CD4-positive, alpha-beta T cell (primary cell): ENCODE results near the gene RSU1. TPM values are rescaled to one million over a fixed set of nuclear protein-coding genes. Genes with fewer than 3 reads are reported as not detected.

Source experiments
- ATAC-seq: fragments of 200-7000 bp; cut with Tn5 transposase; one replicate; pipeline ENCODE4 v1.10.0; 2022; ENCODE audit warnings: mild to moderate bottlenecking; ENCODE audit not compliant: poor library complexity
- CTCF ChIA-PET: fragments of 350-600 bp; sonication (Branson Sonifier 250); formaldehyde crosslinking; loops from one replicate; lab custom pipeline; 2021; ENCODE audit warnings: antibody characterized with exemption, inconsistent platforms; lab: Charles Lee
- POLR2A ChIA-PET: fragments of 350-600 bp; sonication (Branson Sonifier 250); formaldehyde crosslinking; loops from one replicate; lab custom pipeline; 2021; ENCODE audit warnings: antibody characterized with exemption, inconsistent platforms; lab: Charles Lee
- DNase-seq, 14 experiments: peaks; one replicate each; pipeline ENCODE4 v3.0.0-alpha.2; 2013 to 2020; ENCODE audit warnings: mixed read lengths in 2 of 14
- H3K27ac ChIP-seq, 2 donors: one replicate each; pipeline versions ENCODE4 v1.5.1 to v1.7.0; 2013; ENCODE audit warnings: low read length in 2 of 2, low read depth in 1 of 2, mild to moderate bottlenecking in 1 of 2
- H3K27me3 ChIP-seq, 2 experiments: 1 replicate in 1 of 2; 2 replicates in 1 of 2; pipeline versions ENCODE4 v1.6.1 to v1.7.0; 2013; ENCODE audit warnings: low read length in 2 of 2, control low read depth in 1 of 2, mild to moderate bottlenecking in 1 of 2, moderate library complexity in 1 of 2; ENCODE audit not compliant: insufficient read depth in 2 of 2, control insufficient read depth in 1 of 2
- H3K36me3 ChIP-seq: one replicate; pipeline ENCODE4 v1.6.1; 2013; ENCODE audit warnings: low read length, control low read depth; ENCODE audit not compliant: insufficient read depth
- H3K4me1 ChIP-seq: one replicate; pipeline ENCODE4 v1.6.1; 2013; ENCODE audit warnings: low read length, control low read depth; ENCODE audit not compliant: insufficient read depth
- H3K4me3 ChIP-seq: one replicate; pipeline ENCODE4 v1.5.1; 2013; ENCODE audit warnings: mild to moderate bottlenecking, low read length, moderate library complexity
- H3K9me3 ChIP-seq, 2 experiments: 1 replicate in 1 of 2; 2 replicates in 1 of 2; pipeline versions ENCODE4 v1.6.1 to v1.7.0; 2013; ENCODE audit warnings: low read length in 2 of 2, mild to moderate bottlenecking in 2 of 2, control low read depth in 1 of 2, moderate library complexity in 1 of 2; ENCODE audit not compliant: control insufficient read depth in 1 of 2, insufficient read depth in 1 of 2
- H3K27ac Mint-ChIP-seq: one replicate; pipeline ENCODE4 v1.8.0; 2020; ENCODE audit warnings: mixed read lengths
- H3K27me3 Mint-ChIP-seq: one replicate; pipeline ENCODE4 v1.8.0; 2021; ENCODE audit warnings: mixed read lengths
- H3K36me3 Mint-ChIP-seq: one replicate; pipeline ENCODE4 v1.8.0; 2021; ENCODE audit warnings: low read depth, mixed read lengths
- H3K4me1 Mint-ChIP-seq: one replicate; pipeline ENCODE4 v1.8.0; 2021; ENCODE audit warnings: low read depth, mixed read lengths
- H3K4me3 Mint-ChIP-seq: one replicate; pipeline ENCODE4 v1.8.0; 2020; ENCODE audit warnings: mild to moderate bottlenecking, mixed read lengths
- H3K9me3 Mint-ChIP-seq: one replicate; pipeline ENCODE4 v1.8.0; 2020; ENCODE audit warnings: mixed read lengths
- CTCF ChIP-seq: fragments of 200-600 bp; IDR thresholded peaks from one replicate; pipeline ENCODE4 v1.8.0; 2022; ENCODE audit warnings: antibody characterized with exemption, mild to moderate bottlenecking
- intact Hi-C, 2 experiments: fragments of 100-400 bp; cut with DNase I in 1 of 2; cut with micrococcal nuclease in 1 of 2; formaldehyde crosslinking; loops; one replicate each; pipeline versions ENCODE4 v1.15.1 to v1.9.0; 2023 to 2025; cut with DNase I, micrococcal nuclease
- total RNA-seq, 174 experiments: library from RNA in 2 of 174; stranded (reverse) in 2 of 174; gene quantifications; one replicate each; pipeline ENCODE4 v1.2.3 and lab custom pipeline; 2021 to 2026

The RSU1 gene
- total RNA-seq, 2 experiments from 2014 or later, result 26.2 to 28.8 TPM

DNA sequence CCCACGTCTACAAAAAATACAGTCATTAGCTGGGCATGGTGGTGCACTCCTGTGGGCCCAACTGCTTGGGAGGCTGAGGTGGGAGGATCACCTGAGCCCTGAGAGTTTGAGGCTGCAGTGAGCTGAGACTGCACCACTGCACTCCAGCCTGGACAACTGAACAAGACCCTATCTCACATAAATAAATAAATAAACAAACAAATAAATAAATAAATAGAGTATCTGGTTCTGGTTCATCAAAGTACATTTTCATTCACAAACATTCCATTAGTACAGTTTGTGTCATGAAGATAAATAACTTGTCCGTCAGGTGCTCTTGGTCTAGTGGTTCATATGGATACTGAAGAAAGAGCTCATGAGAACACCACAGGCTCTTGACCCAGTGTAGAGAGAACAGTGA lies 96.4 kb downstream of the RSU1 start:
- Histone ChIP-seq H3K4me3 (no peak overlapping the region), H3K36me3 (peaks cover 18% of the 10 kb centered on the region), H3K27ac (no peak overlapping the region), H3K9me3 (peaks cover 0 to 3% of the 10 kb centered on the region in 2 experiments), H3K4me1 (no peaks in the 10 kb centered on the region), H3K27me3 (no peaks in the 10 kb centered on the region)
- ChIA-PET POLR2A (no interaction called here), CTCF (no interaction called here)
- H3K4me3 Mint-ChIP-seq, result no peak overlapping the region
- ATAC-seq, result no peak
- no peaks in the 10 kb centered on the region for H3K4me1 Mint-ChIP-seq
- peaks cover 8% of the 10 kb centered on the region for H3K9me3 Mint-ChIP-seq
- no peak for TF ChIP-seq CTCF
- no peak overlapping the region for H3K27ac Mint-ChIP-seq
- H3K36me3 Mint-ChIP-seq, result peaks cover 87% of the 10 kb centered on the region
- no peaks in the 10 kb centered on the region for H3K27me3 Mint-ChIP-seq
- intact Hi-C loops, result no loop called here
- DNase-seq, result no peak

- Histone ChIP-seq H3K9me3 (peaks cover 13 to 17% of the 10 kb centered on the region in 2 experiments), H3K4me1 (no peaks in the 10 kb centered on the region), H3K27me3 (no peaks in the 10 kb centered on the region), H3K36me3 (peaks cover 11% of the 10 kb centered on the region), H3K4me3 (no peak overlapping the region), H3K27ac (no peak overlapping the region)
- Mint-ChIP-seq H3K27ac (no peak overlapping the region), H3K4me3 (no peak overlapping the region), H3K9me3 (peaks cover 19% of the 10 kb centered on the region), H3K4me1 (no peaks in the 10 kb centered on the region), H3K27me3 (no peaks in the 10 kb centered on the region), H3K36me3 (peaks cover 93% of the 10 kb centered on the region)
- CTCF ChIA-PET, result no interaction called here
- ATAC-seq, result no peak
- POLR2A ChIA-PET, result no interaction called here
- intact Hi-C loops, result no loop called here
- no peak for DNase-seq
- no peak for TF ChIP-seq CTCF
Measured at GRCh38 chr10:16717622-16718395, 99.4 kb downstream of the RSU1 start.

DNA sequence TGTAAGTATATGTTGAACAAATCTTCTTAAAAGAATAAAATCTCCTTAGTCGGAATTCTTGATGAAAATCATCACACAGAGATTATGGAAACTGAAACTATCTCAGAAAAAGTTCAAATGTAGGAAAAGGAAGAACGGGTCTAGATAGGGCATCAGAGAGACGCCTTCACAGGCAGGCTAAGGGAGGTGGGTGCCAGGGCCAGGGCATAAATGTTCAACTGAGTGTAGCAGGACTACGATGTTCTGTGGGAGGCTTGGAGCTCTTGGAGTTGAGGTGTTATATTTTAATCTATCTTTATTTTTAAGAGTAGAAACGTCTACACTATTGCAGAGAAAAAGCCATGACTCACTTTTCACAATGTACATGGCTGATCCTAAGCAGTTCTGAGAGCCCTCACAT lies 101.2 kb downstream of the RSU1 start:
- CTCF ChIA-PET, result no interaction called here
- H3K27ac Mint-ChIP-seq, result no peak overlapping the region
- no peak overlapping the region for H3K4me3 Mint-ChIP-seq
- DNase-seq (no peak), ATAC-seq (no peak)
- H3K4me1 Mint-ChIP-seq, result no peaks in the 10 kb centered on the region
- no peaks in the 10 kb centered on the region for H3K27me3 ChIP-seq
- H3K27ac ChIP-seq, result no peak overlapping the region
- H3K36me3 Mint-ChIP-seq, result peaks cover 88% of the 10 kb centered on the region
- H3K27me3 Mint-ChIP-seq, result no peaks in the 10 kb centered on the region
- no peaks in the 10 kb centered on the region for H3K4me1 ChIP-seq
- H3K9me3 Mint-ChIP-seq, result peaks cover 21% of the 10 kb centered on the region
- peaks cover 16 to 17% of the 10 kb centered on the region in 2 experiments for H3K9me3 ChIP-seq
- POLR2A ChIA-PET, result no interaction called here
- TF ChIP-seq CTCF, result no peak
- H3K36me3 ChIP-seq, result peaks cover 4% of the 10 kb centered on the region
- intact Hi-C loops, result no loop called here
- no peak overlapping the region for H3K4me3 ChIP-seq
